CD4-positive, alpha-beta memory T cell (primary cell): ENCODE results near the gene PTPRG. TPM values are rescaled to one million over a fixed set of nuclear protein-coding genes. Genes with fewer than 3 reads are reported as not detected.

ENCODE experiments used
- CTCF ChIA-PET: fragments of 350-600 bp; sonication (Branson Sonifier 250); formaldehyde crosslinking; loops from one replicate; lab custom pipeline; 2021; ENCODE audit warnings: inconsistent platforms; ENCODE audit not compliant: partially characterized antibody; lab: Charles Lee
- POLR2A ChIA-PET: fragments of 350-600 bp; sonication (Branson Sonifier 250); formaldehyde crosslinking; loops from one replicate; lab custom pipeline; 2021; ENCODE audit not compliant: partially characterized antibody; lab: Charles Lee
- DNase-seq, 5 donors: peaks; one replicate each; pipeline versions ENCODE4 v3.0.0 to v3.0.0-alpha.2; 2020 to 2022; ENCODE audit warnings: mixed read lengths in 1 of 5
- H3K27ac ChIP-seq: one replicate; pipeline ENCODE4 v1.7.0; 2013; ENCODE audit warnings: low read depth, low read length
- H3K27me3 ChIP-seq: 2 replicates; pipeline ENCODE4 v1.7.0; 2013; ENCODE audit warnings: mild to moderate bottlenecking, low read length, moderate library complexity; ENCODE audit not compliant: insufficient read depth
- H3K36me3 ChIP-seq: 2 replicates; pipeline ENCODE4 v1.7.0; 2013; ENCODE audit warnings: mild to moderate bottlenecking, low read length, moderate library complexity; ENCODE audit not compliant: insufficient read depth
- H3K4me1 ChIP-seq: 2 replicates; pipeline ENCODE4 v1.7.0; 2013; ENCODE audit warnings: mild to moderate bottlenecking, low read length, moderate library complexity; ENCODE audit not compliant: insufficient read depth
- H3K4me3 ChIP-seq, 2 donors: one replicate each; pipeline ENCODE4 v1.7.0; 2013; ENCODE audit warnings: low read length in 2 of 2, mild to moderate bottlenecking in 1 of 2
- H3K9me3 ChIP-seq, 2 donors: one replicate each; pipeline ENCODE4 v1.7.0; 2013; ENCODE audit warnings: low read length in 2 of 2, control low read depth in 1 of 2; ENCODE audit not compliant: control insufficient read depth in 1 of 2
- H3K27ac Mint-ChIP-seq, 7 donors: one replicate each; pipeline ENCODE4 v1.8.0; 2020 to 2021; ENCODE audit warnings: mixed read lengths in 7 of 7, mild to moderate bottlenecking in 6 of 7, inconsistent platforms in 3 of 7, moderate library complexity in 3 of 7
- H3K27me3 Mint-ChIP-seq, 2 donors: one replicate each; pipeline ENCODE4 v1.8.0; 2020 to 2021; ENCODE audit warnings: mixed read lengths in 2 of 2
- H3K36me3 Mint-ChIP-seq, 2 donors: one replicate each; pipeline ENCODE4 v1.8.0; 2020 to 2021; ENCODE audit warnings: mixed read lengths in 2 of 2, inconsistent platforms in 1 of 2, mild to moderate bottlenecking in 1 of 2
- H3K4me1 Mint-ChIP-seq, 4 donors: one replicate each; pipeline ENCODE4 v1.8.0; 2020 to 2021; ENCODE audit warnings: mixed read lengths in 4 of 4, mild to moderate bottlenecking in 1 of 4
- H3K4me3 Mint-ChIP-seq, 8 donors: one replicate each; pipeline ENCODE4 v1.8.0; 2020 to 2021; ENCODE audit warnings: mixed read lengths in 8 of 8, mild to moderate bottlenecking in 7 of 8, moderate library complexity in 6 of 8, inconsistent platforms in 3 of 8
- H3K9me3 Mint-ChIP-seq, 8 donors: one replicate each; pipeline ENCODE4 v1.8.0; 2020 to 2021; ENCODE audit warnings: mixed read lengths in 8 of 8, mild to moderate bottlenecking in 5 of 8, inconsistent platforms in 3 of 8, moderate library complexity in 1 of 8
- intact Hi-C: fragments of 100-400 bp; cut with micrococcal nuclease; formaldehyde crosslinking; loops from one replicate; pipeline ENCODE4 v1.15.1; 2023
- polyA plus RNA-seq, 2 donors: library from polyadenylated mRNA; unstranded; fragments of 300-500 nt; fragmentation: Illumina TruSeq; gene quantifications; one replicate each; pipeline ENCODE4 v1.2.3, GENCODE V29; 2021
- total RNA-seq, 2 experiments: library from RNA; stranded (reverse); gene quantifications; one replicate each; pipeline ENCODE4 v1.2.3, GENCODE V29; 2021

Gene PTPRG
- total RNA-seq (not detected), polyA plus RNA-seq (not detected)

- H3K27me3 ChIP-seq: peaks cover 15% of the 10 kb centered on the region
- POLR2A ChIA-PET: no interaction called here
These were observed at the start of gene PTPRG for GRCh38 chr3:61561374-61562041. Gene PTPRG (plus strand): TSS chr3:61561571. CDS start chr3:61562288, 717 bp downstream.

GRCh38 chr3:61518590-61518989 is 42.8 kb upstream of the PTPRG start:
- Mint-ChIP-seq H3K4me3 (no peak overlapping the region), H3K27me3 (peaks cover 0 to 3% of the 10 kb centered on the region in 2 donors), H3K36me3 (no peaks in the 10 kb centered on the region), H3K9me3 (peaks cover 0 to 8% (median 4%) of the 10 kb centered on the region in 8 donors), H3K27ac (no peak overlapping the region), H3K4me1 (peaks cover 0 to 2% (median 0%) of the 10 kb centered on the region in 4 donors)
- H3K4me1 ChIP-seq: no peaks in the 10 kb centered on the region
- CTCF ChIA-PET: no interaction called here
- H3K27ac ChIP-seq: no peak overlapping the region
- intact Hi-C loops: no loop called here
- no peaks in the 10 kb centered on the region for H3K9me3 ChIP-seq
- POLR2A ChIA-PET: no interaction called here
- DNase-seq: no peak
- no peak overlapping the region for H3K4me3 ChIP-seq
- no peaks in the 10 kb centered on the region for H3K36me3 ChIP-seq
- H3K27me3 ChIP-seq: no peaks in the 10 kb centered on the region

More at GRCh38 chr3:61561374-61562041, at the start of gene PTPRG:
- Histone ChIP-seq H3K9me3 (no peaks in the 10 kb centered on the region), H3K36me3 (no peaks in the 10 kb centered on the region), H3K4me3 (no peak within 1 kb of the TSS), H3K27ac (no peak within 1 kb of the TSS), H3K4me1 (peaks cover 4% of the 10 kb centered on the region)
- Mint-ChIP-seq H3K27me3 (peaks cover 26 to 53% of the 10 kb centered on the region in 2 donors), H3K36me3 (no peaks in the 10 kb centered on the region), H3K9me3 (peaks cover 0 to 17% (median 4%) of the 10 kb centered on the region in 8 donors), H3K27ac (no peak within 1 kb of the TSS), H3K4me1 (peaks cover 0 to 21% (median 3%) of the 10 kb centered on the region in 4 donors), H3K4me3 (peak within 1 kb of the TSS in 7 of 8 donors; percentile 20 to 76 (median 43))
- DNase-seq: no peak
- CTCF ChIA-PET: no interaction called here
- intact Hi-C loops: no loop called here

- no peak for DNase-seq
These were observed 40.3 kb upstream of the PTPRG start for GRCh38 chr3:61520966-61521628.

GRCh38 chr3:61522060-61522459 is 39.3 kb upstream of the PTPRG start:
- H3K9me3 ChIP-seq: no peaks in the 10 kb centered on the region
- Mint-ChIP-seq H3K4me3 (no peak overlapping the region), H3K4me1 (peaks cover 0 to 2% (median 0%) of the 10 kb centered on the region in 4 donors), H3K9me3 (peaks cover 0 to 8% (median 2%) of the 10 kb centered on the region in 8 donors), H3K36me3 (no peaks in the 10 kb centered on the region), H3K27me3 (peaks cover 0 to 3% of the 10 kb centered on the region in 2 donors), H3K27ac (no peak overlapping the region)
- H3K27ac ChIP-seq: no peak overlapping the region
- no peak for DNase-seq
- H3K4me3 ChIP-seq: no peak overlapping the region
- no peaks in the 10 kb centered on the region for H3K36me3 ChIP-seq
- ChIA-PET CTCF (no interaction called here), POLR2A (no interaction called here)
- H3K27me3 ChIP-seq: no peaks in the 10 kb centered on the region
- no peaks in the 10 kb centered on the region for H3K4me1 ChIP-seq
- intact Hi-C loops: no loop called here

More at GRCh38 chr3:61520966-61521628, 40.3 kb upstream of the PTPRG start:
- Histone ChIP-seq H3K27me3 (no peaks in the 10 kb centered on the region), H3K9me3 (no peaks in the 10 kb centered on the region), H3K36me3 (no peaks in the 10 kb centered on the region), H3K27ac (no peak overlapping the region), H3K4me3 (no peak overlapping the region), H3K4me1 (no peaks in the 10 kb centered on the region)
- Mint-ChIP-seq H3K9me3 (peaks cover 0 to 8% (median 2%) of the 10 kb centered on the region in 8 donors), H3K4me1 (peaks cover 0 to 2% (median 0%) of the 10 kb centered on the region in 4 donors), H3K27me3 (peaks cover 0 to 3% of the 10 kb centered on the region in 2 donors), H3K36me3 (no peaks in the 10 kb centered on the region), H3K4me3 (no peak overlapping the region), H3K27ac (no peak overlapping the region)
- intact Hi-C loops: no loop called here
- POLR2A ChIA-PET: no interaction called here
- CTCF ChIA-PET: no interaction called here

- POLR2A ChIA-PET: no interaction called here
These were observed 38.7 kb upstream of the PTPRG start for GRCh38 chr3:61522626-61523025.

GRCh38 chr3:61524933-61525332 is 36.4 kb upstream of the PTPRG start:
- Histone ChIP-seq H3K9me3 (no peaks in the 10 kb centered on the region), H3K4me3 (no peak overlapping the region), H3K36me3 (no peaks in the 10 kb centered on the region), H3K27ac (no peak overlapping the region), H3K4me1 (no peaks in the 10 kb centered on the region), H3K27me3 (no peaks in the 10 kb centered on the region)
- intact Hi-C loops: no loop called here
- CTCF ChIA-PET: no interaction called here
- Mint-ChIP-seq H3K36me3 (no peaks in the 10 kb centered on the region), H3K9me3 (peaks cover 0 to 4% (median 0%) of the 10 kb centered on the region in 8 donors), H3K4me3 (no peak overlapping the region), H3K4me1 (peaks cover 0 to 2% (median 0%) of the 10 kb centered on the region in 4 donors), H3K27me3 (no peaks in the 10 kb centered on the region), H3K27ac (no peak overlapping the region)
- no peak for DNase-seq
- POLR2A ChIA-PET: no interaction called here

More at GRCh38 chr3:61522626-61523025, 38.7 kb upstream of the PTPRG start:
- no peaks in the 10 kb centered on the region for H3K27me3 ChIP-seq
- intact Hi-C loops: no loop called here
- H3K9me3 ChIP-seq: no peaks in the 10 kb centered on the region
- no peaks in the 10 kb centered on the region for H3K36me3 ChIP-seq
- CTCF ChIA-PET: no interaction called here
- H3K4me1 Mint-ChIP-seq: peaks cover 0 to 2% (median 0%) of the 10 kb centered on the region in 4 donors
- H3K27ac Mint-ChIP-seq: no peak overlapping the region
- no peak overlapping the region for H3K4me3 Mint-ChIP-seq
- peaks cover 0 to 3% of the 10 kb centered on the region in 2 donors for H3K27me3 Mint-ChIP-seq
- no peak overlapping the region for H3K4me3 ChIP-seq
- DNase-seq: no peak
- peaks cover 0 to 8% (median under 1%) of the 10 kb centered on the region in 8 donors for H3K9me3 Mint-ChIP-seq
- H3K4me1 ChIP-seq: no peaks in the 10 kb centered on the region
- H3K36me3 Mint-ChIP-seq: no peaks in the 10 kb centered on the region
- no peak overlapping the region for H3K27ac ChIP-seq

- no peak overlapping the region for H3K4me3 Mint-ChIP-seq
These were observed 35.1 kb upstream of the PTPRG start for GRCh38 chr3:61526308-61526707.

More at GRCh38 chr3:61526308-61526707, 35.1 kb upstream of the PTPRG start:
- no peaks in the 10 kb centered on the region for H3K27me3 Mint-ChIP-seq
- intact Hi-C loops: no loop called here
- no peak overlapping the region for H3K27ac ChIP-seq
- no peaks in the 10 kb centered on the region for H3K4me1 ChIP-seq
- no peak overlapping the region for H3K4me3 ChIP-seq
- POLR2A ChIA-PET: no interaction called here
- H3K9me3 Mint-ChIP-seq: peaks cover 0 to 4% (median 0%) of the 10 kb centered on the region in 8 donors
- CTCF ChIA-PET: no interaction called here
- H3K4me1 Mint-ChIP-seq: peaks cover 0 to 2% (median 0%) of the 10 kb centered on the region in 4 donors
- no peak overlapping the region for H3K27ac Mint-ChIP-seq
- no peaks in the 10 kb centered on the region for H3K27me3 ChIP-seq
- no peaks in the 10 kb centered on the region for H3K36me3 ChIP-seq
- no peaks in the 10 kb centered on the region for H3K9me3 ChIP-seq
- DNase-seq: no peak
- H3K36me3 Mint-ChIP-seq: no peaks in the 10 kb centered on the region
